Measurements from ENCODE around the gene RAI1.
"Not testable (repeated sequence)": the region's sequence is repeated elsewhere in the genome, so short reads cannot be mapped to it uniquely, and the experiment has no call there.

The RAI1 gene

GRCh38 chr17:17666111-17666714 is 15.0 kb upstream of the RAI1 start:
- no peak for DNase-seq

GRCh38 chr17:17667231-17667630 is 14.0 kb upstream of the RAI1 start:
- DNase-seq = no peak

GRCh38 chr17:17667947-17668346 is 13.3 kb upstream of the RAI1 start:
- DNase-seq = no peak

- no peak for DNase-seq
Measured at GRCh38 chr17:17668358-17668757, 12.9 kb upstream of the RAI1 start.

GRCh38 chr17:17668775-17669579 is 12.3 kb upstream of the RAI1 start:
- no peak for DNase-seq

GRCh38 chr17:17669580-17670235 is 11.6 kb upstream of the RAI1 start:
- no peak for DNase-seq

GRCh38 chr17:17670701-17671305 is 10.5 kb upstream of the RAI1 start:
- DNase-seq = no peak

- DNase-seq = no peak
Measured at GRCh38 chr17:17671369-17672129, 9.7 kb upstream of the RAI1 start.

GRCh38 chr17:17672453-17673368 is 8.5 kb upstream of the RAI1 start:
- DNase-seq = no peak

GRCh38 chr17:17675416-17675815 is 5.8 kb upstream of the RAI1 start:
- DNase-seq = no peak

- DNase-seq = no peak
Measured at GRCh38 chr17:17675925-17676534, 5.2 kb upstream of the RAI1 start.

GRCh38 chr17:17676752-17677151 is 4.5 kb upstream of the RAI1 start:
- DNase-seq = no peak

- no peak for DNase-seq
Measured at GRCh38 chr17:17677299-17678040, 3.8 kb upstream of the RAI1 start.

GRCh38 chr17:17678063-17678699 is 3.1 kb upstream of the RAI1 start:
- DNase-seq = not testable (repeated sequence)

- no peak for DNase-seq
Measured at GRCh38 chr17:17679243-17679642, 2.0 kb upstream of the RAI1 start.

- DNase-seq = no peak
Measured at GRCh38 chr17:17679748-17680147, 1.5 kb upstream of the RAI1 start.

GRCh38 chr17:17680477-17681186 is 626 bp upstream of the RAI1 start:
- DNase-seq = no peak

GRCh38 chr17:17681744-17682292 is 560 bp downstream of the RAI1 start:
- peak; percentile 41 for DNase-seq

- DNase-seq = peak; percentile 41
Measured at GRCh38 chr17:17682293-17682736, 1.1 kb downstream of the RAI1 start.
